HG03442 (cell line): ENCODE measurements around the gene CRYGN.

Experiments
- ATAC-seq: cut with Tn5 transposase; IDR thresholded peaks from one replicate; pipeline ENCODE4 v1.9.1; 2021; ENCODE audit warnings: mild to moderate bottlenecking, moderate library complexity; ENCODE audit not compliant: unreplicated experiment

Gene CRYGN

DNA sequence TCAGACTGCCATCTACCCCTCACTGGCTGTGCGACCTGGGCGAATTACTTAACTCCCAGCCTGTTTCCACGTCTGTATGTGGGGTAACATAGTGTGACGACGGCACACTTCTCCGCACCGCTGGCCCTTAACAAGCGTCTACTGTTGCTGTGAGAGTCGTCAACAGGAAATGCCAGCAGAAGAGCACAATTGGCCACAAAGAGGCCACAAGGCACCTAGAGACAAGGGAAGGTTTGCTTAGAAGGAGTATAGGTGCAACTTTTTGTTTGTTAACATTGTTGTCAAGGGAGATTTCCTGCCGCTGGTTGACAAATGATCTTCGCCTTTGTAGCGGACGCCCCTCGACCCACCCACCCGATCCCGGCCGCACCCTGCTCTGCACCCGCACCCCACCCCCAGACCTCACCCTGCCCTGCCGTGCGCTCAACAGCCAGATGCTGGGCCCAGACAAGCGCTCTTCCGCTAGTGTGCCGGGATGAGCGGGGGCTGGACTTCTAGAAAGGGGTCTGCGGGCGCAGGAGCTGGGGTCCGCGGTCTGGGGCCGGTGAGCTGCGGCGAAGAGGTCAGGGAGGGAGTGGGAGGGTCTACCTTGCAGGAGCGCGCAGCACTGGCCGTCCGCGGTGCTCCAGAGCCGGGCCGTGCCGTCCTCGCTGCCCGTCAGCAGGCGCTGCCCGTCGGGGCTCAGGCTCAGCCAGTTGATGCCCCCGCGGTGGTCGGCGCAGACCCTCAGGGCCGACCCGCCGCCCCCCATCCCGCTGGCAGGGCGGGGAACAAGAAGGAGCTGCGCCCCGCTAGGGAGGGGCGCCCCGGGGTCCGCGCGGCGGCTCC, 30.9 kb downstream of the CRYGN start:
- ATAC-seq, result peak; percentile 62

DNA sequence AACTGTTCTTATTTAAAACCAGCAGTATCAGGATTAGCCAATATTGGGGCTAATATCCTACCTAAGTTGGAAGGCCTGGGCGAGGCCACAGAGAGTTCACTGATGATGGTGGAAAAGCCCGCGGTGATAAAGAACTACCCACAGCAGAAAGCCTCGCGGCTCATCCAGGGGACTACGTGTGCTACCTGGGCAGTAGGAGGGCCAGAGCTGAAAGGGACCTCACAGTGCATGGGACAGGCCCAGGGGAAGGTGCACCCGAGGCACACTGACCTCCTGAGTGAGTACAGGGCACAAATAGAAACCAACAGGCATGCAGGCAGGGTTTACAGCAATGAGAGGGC, 31.5 kb downstream of the CRYGN start:
- no peak for ATAC-seq

DNA sequence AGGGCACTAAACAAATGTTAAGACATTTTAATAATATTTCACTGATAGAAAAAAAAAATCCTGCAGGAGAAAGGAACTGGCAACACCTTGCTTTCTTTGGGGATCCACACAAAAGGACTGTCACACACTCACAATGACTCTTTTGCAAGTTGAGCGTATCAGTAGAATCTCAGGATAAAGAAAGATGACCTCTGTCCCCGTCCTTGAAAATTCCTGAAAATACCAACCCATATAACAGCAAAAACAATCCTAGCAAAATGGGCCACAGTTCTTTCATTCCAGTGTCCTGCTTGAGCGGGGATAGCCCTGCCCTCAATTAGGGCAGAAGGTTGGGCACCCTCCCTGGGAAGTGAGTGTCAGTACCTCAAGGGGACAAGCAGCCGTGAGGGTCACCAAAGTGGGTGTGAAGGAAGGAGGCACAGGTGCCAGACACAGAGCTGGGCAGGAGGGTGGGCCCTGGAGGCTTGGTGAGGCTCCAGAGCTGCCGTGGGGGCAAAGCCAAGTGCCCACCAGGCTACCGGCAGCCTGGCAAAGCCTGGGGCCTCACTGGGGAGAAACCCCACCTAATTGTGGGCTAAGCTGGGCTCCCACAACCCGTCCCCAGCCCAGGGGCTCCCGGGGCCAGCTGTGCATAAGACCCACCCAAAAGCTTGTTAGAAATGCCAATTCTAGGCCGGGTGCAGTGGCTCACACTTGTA, 32.9 kb downstream of the CRYGN start:
- no peak for ATAC-seq

DNA sequence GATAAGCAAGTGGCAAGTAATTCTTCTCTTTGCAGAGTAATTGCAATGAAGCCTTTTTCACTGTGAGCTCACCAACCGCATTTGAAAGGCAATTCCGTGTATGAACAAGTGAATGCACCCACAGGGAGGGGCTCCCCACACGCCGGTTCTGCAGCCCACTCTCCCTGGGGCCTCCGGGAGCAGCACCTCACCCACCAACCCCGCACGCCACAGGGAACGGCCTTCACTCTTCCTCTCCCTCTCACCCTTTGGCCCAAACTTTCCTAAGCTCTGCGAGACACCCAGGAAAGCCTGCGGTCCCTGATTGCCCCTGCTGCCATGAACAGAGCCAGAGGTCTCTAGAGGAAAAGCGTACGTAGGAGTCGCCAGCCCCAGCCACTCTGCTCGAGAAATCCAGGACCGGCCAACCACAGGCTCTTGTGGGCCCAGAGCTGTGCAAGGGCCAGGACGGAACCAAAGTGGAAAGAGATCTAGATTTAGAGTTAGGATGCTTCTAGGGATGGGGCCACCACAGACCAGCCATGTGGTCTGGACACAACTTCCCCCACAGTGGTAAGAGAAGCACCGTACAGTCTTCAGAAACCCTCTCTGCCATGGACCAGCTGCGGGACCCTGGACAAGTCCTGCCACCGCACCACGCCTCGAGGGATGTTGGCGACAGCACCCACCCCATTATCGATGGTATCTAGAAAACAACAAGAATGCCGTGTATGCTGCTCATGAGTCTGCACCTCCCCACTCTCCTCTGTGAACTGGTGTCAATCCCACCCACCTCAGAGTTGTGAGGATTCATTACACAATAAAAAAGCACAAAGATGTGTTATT, 33.7 kb downstream of the CRYGN start:
- no peak for ATAC-seq

DNA sequence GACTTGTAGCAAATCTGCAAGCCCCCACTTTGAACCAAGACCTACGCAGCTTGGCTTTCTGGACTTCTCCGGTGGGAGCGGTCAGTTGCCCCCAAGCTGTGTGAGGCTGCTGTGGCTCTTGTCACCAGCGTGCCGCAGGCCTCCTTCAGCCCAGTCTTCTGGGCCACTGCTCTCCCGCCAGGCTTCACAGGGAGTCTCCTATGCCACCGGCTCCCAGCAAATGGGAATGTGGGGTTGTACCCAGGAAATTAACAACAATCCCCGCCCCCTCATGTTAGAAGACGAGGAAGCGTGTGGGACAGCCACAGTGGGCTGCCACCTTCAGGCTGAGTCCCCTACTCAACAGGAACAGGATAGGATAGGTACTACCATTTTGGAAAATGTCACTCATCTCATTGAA, 34.4 kb downstream of the CRYGN start:
- ATAC-seq, result no peak

DNA sequence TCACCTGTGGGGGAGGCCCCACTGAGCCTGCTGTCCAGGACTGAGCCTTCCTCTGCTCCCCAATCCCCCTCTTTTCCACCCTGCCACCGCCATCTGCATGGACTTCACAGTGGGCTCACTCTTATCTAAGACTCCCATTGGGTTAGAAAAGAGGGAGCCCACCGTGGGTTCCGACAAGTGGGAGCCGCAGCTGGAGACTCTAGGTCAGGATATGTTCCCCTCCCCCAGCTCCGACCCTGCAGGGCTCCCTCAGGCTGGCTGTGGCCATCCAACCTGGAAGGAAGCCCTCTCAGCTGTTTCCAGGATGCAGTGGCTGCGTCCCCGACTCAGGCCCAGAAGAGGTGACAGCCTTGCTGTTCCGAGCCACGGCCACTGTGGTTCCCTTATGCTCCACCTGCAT, 34.9 kb downstream of the CRYGN start:
- no peak for ATAC-seq

DNA sequence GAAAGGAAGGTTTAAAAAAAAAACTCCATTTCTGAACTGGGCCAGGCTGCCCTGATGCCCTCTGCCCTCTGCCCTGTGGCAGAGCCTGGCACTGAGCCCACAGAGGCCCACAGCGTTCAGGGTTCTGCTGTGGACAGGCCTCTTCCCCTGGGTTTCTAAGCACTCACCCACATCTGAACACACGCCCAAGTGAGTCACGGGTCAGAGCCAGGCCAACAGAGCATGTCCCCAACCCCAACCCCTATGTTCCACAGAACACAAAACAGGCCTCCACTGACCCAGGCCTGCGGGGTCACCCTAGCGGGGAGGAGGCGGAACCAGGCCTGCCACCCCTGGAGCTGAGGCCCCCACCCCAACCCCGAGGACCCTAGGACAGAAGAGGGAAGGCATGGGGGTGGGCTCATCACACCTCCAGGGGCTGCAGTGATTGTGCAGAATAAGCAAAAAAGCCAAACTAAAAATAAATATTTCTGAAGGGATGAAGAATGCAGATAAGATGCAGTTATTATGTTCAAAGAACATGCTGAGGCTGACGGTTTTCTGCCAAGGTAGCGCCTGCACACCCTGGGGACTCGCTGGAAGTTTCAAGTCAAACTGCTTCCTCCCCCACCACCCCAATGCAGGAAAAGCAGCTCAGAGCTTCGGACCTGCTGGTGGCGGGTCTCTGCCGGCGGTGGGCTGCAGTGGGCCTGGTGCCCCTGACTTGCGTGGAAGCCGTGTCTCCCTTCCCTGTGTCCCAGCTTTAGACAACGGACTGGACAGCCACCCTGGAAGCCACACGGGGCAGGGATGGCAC, 35.5 kb downstream of the CRYGN start:
- ATAC-seq, result no peak

DNA sequence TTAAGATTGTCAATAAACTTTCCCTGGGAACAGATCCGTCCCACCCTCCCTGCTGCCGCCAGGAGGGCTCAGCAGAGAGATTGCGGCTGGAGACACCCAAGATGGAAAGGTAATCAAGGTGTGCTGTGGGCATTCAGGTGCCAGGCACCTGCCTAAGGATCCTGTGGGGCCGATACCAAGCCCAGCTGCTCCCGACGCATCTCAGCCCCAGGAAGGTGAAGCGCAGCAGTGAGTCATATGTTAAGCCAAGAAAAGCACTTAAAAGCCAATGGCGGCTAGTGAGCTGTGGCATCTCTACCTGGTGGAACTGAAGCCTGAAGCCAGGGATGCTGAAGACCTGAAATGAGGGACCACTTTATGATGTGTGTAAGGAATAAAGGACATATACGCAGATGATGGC, 36.2 kb downstream of the CRYGN start:
- ATAC-seq, result no peak

DNA sequence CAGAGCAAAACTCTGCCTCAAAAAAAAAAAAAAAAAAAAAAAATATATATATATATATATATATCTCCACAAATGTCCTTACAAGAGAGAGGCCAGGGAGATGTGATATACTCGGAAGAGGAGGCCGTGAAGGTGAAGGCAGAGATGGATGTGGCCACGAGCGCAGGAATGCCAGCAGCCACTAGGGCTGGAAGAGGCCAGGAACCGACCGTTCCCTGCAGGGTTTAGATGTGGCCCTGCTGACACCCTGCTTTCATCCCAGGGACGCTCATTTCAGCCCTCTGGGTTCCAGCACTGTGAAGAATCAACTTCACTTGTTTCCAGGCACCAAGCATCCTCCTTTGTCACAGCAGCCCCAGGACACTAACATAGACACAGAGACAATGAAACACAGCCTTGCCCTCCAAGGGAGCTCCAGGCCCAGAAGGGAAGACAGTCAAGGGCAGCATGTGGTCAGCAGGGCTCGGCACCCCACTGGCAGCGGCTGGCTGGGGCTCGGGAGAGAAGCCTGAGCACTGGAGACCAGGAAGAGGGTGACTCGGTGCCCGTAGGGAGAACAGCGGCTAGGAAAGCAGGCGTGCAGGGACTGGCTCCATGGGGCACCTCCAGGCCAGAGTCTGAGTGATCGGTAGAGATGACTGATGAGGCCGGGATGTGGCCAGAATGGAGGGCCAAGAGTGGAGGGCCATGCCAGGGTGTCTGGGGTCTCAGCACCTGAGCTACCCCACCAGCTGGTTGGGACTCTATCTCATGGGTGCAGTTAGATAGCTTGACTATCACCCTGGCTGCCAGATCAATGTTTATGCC, 37.7 kb downstream of the CRYGN start:
- ATAC-seq, result no peak

DNA sequence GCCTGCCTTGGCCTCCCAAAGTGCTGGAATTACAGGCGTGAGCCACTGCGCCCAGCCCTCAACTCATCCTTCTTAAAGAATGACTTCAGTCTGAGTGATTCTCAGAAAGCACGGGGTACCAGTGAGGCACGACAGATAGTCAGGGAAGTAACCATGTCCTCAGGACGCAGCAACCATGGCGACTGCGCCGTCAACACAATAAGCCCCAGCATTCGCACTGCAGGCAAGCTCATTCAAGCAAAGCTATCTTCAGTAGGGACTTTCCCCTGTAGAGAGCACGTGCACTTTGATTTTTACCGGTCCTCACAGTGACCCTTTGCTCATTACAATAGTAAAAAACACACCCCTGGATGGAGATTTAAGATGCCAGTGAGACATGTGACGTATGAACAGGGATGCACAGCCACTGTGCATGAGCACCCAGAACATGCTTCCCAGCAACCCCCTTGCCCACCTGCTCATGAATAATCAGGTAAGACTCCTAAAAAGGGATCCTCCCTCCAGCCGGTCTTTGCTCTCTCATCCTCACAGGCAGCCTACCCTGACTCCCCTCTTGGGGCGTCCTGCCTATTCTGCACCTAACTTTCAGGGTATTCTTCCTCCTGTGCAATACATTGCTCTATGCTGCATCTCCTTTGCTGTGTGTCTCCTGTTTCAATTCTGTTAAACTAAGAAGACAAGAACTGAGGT, 39.2 kb downstream of the CRYGN start:
- ATAC-seq, result peak; percentile 76

DNA sequence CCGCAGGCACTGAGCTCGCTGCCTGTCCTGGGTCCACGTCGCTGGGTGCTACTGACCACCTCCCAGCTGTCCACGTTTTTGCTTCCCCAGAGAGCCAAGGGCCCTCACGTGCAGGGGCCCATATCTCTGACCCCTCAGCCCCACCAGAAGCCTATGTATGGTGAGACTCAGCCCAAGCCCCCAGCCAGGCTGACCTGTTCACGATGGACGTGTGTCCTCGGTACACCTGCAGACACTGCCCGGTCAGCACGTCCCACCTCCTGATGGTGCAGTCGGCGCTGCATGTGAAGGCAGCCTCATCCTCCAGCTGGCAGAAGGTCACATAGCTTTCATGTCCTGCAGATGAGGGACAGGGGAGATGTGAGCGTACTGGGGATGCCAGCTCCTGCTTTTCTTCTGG, 40.0 kb downstream of the CRYGN start:
- ATAC-seq, result no peak

DNA sequence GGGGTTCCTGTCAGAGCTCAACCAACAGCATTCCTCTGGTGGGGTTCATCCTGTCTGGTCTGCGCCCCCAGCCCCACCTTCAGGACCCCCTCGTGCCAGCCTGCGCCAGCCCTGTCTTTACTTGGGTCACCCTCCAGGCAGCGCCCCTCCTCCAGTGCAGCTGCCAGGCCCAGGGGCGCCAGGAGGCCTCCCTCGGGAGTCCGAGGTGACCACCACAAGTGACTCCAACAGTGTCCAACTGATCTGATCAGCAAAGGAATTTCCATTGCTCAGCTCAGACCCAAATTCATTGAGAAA, 40.7 kb downstream of the CRYGN start:
- no peak for ATAC-seq

DNA sequence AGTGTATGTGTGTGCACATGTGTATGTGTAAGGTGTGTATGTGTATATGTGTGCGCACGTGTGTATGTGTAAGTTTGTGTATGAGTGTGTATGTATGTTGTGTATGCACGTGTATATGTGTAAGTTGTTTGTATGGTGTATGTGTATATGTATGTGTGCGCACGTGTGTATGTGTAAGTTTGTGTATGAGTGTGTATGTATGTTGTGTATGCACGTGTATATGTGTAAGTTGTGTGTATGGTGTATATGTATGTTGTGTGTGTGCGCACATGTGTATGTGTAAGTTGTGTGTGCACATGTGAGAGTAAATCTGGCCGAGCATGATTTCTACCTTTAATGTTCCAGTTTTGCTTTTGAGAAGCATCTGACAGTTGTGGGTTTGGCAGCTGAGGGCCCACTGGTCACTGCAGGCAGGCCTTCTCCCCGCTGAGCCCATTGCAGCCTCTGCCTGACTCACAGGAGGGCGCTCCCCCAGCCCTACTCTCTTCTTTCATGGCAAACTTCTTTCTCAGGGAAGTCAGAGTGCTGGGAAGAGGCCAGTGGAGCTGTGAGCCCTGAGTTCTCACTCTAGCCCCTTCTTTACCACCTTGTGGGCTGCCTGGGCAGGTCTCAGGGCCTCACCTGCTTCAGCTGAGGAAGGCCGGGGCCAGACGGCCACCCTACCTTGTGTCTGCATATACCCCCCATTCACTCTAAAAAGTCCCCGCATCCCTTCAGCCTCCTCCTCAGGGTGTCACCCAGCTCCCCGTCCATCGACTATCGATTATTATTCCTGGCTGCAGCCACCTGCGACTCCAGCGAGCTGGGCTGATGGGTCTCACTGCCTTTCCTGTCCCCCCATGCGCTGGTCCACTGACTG, 41.3 kb downstream of the CRYGN start:
- ATAC-seq, result no peak

DNA sequence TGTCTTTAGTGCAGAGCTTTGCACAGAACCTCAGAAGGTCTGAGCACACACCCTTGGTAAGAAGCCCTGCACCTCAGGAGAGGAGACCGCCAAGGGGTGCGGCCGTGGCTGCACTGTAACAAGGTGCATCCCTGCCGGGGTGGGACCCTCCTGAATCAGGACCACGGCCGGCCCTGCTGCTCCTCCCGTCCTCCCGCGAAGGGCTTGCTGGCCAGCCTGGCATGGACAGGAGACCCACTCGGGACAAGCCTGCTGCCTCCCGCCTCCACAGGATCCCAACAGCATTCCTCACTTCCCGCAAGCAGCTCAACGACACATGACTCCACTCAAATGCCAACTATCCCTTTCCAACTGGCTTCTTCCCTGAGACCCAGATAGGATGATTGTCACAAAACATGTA, 42.9 kb downstream of the CRYGN start:
- ATAC-seq, result no peak

DNA sequence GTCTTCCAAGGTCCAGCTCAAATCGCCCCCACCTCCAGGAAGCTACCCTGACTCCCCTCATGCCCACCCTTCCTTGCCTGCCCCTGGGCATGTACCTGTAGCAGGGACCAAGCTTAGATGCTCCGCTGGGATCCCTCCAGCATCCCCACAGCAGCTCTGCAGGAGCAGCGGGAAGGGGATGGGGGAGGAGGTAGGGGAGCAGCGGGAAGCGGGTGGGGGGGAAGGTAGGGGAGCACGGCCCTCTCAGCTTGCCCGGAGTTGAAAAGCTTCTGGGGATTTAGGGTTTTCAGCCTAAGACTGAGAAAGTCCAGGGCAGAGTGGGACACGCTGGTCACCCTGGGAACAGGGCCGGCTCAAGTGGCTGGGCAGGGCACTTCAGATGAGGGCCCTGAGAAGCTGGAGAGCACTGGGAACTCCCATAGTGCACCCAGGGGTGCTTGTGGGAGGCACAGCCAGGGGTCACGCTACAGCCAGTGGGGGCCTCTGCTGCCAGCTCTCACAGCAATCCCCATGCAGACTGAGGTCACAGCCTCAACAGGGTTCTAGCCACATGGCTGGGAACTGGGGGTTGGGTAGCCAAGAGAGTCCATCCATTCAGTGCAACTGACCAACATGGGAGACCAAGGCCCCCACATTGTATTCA, 43.5 kb downstream of the CRYGN start:
- no peak for ATAC-seq

DNA sequence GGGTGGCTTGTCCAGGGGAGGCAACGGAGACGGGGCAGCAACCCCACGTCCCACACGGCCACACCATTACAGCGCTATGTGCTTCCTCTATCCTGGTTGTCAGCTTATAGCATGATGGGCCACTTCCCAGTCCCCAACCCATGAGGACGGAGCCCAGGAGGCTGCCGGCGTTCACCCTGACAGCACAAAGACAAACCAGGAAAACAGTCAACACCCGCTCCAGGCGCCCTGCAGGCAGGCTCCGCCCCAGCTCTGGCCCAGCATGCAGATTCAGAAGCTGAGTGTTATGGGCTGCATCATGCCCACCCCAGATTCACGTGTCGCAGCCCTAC, 44.9 kb downstream of the CRYGN start:
- ATAC-seq, result no peak

DNA sequence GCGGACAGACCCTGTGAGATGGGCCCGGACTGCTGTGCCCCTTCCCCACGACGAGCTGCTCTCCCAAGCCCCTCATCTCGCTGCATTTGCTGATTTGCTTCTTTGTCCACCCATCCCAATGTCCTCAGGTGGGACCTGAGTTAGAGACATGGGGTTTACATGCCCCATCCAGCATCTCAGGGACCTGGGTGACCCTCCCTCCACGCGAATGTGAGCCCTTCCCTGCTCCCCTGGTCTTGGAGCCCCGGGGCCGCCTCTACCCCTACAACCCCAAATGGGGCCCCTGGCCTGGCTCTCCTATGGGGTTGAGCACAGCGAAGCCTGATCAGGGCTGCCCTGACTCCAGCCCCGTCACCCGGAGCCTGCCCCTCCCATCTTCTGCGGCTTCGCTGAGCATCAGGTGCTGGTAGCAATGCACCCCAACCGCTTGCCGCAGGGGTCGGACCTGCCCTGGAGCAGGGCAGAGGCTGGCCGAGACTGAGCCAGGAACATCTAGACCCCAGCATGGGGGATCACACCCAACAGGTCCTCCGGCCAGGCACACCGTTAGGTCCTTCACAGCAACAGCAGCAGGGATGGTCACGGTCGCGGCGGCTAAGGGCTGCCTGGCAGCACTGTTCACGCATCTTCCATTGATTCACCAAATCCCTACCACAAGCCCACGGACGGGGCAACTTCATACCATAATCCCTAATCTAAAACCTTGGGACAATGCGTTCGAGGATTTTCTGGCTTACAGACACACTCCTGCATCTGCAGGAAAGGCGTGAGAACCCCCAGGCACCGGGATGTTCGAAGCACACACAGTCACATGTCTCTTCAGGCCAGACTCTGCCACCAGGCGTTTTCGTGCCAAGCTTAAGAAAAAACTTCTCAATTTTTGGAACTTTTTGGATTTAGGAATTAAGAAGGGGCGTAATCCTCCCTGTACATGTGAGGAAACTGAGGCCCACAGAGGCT, 45.6 kb downstream of the CRYGN start:
- ATAC-seq, result no peak
